Trophoblast cell (in vitro differentiated cells and primary cell): ENCODE results near the gene NCLN.

ENCODE experiments used
- DNase-seq, 2 donors: peaks; one replicate each; pipeline ENCODE4 v3.0.0-alpha.2; 2016
- H2AFZ ChIP-seq: 2 replicates; pipeline ENCODE4 v1.6.1; 2013; ENCODE audit warnings: low read length, moderate library complexity, mild to moderate bottlenecking; ENCODE audit not compliant: insufficient read depth, poor library complexity
- H2AK5ac ChIP-seq: 2 replicates; pipeline ENCODE4 v1.6.1; 2013; ENCODE audit warnings: mild to moderate bottlenecking, low read length
- H2BK120ac ChIP-seq: 2 replicates; pipeline ENCODE4 v1.6.1; 2013; ENCODE audit warnings: low read length, mild to moderate bottlenecking, moderate library complexity; ENCODE audit not compliant: insufficient read depth, poor library complexity
- H2BK12ac ChIP-seq: 2 replicates; pipeline ENCODE4 v1.6.1; 2013; ENCODE audit warnings: mild to moderate bottlenecking, low read length, moderate library complexity
- H2BK5ac ChIP-seq: 2 replicates; pipeline ENCODE4 v1.6.1; 2013; ENCODE audit warnings: low read length, low read depth, moderate library complexity, mild to moderate bottlenecking; ENCODE audit not compliant: poor library complexity
- H3K14ac ChIP-seq: 2 replicates; pipeline ENCODE4 v1.6.1; 2013; ENCODE audit warnings: mild to moderate bottlenecking, low read length
- H3K18ac ChIP-seq: 2 replicates; pipeline ENCODE4 v1.6.1; 2013; ENCODE audit warnings: mild to moderate bottlenecking, low read length
- H3K23ac ChIP-seq: 2 replicates; pipeline ENCODE4 v1.6.1; 2013; ENCODE audit warnings: low read length
- H3K27ac ChIP-seq: 2 replicates; pipeline ENCODE4 v1.5.1; 2013; ENCODE audit warnings: low read depth, mild to moderate bottlenecking, inconsistent platforms, low read length, moderate library complexity
- H3K27me3 ChIP-seq: 2 replicates; pipeline ENCODE4 v1.6.1; 2013; ENCODE audit warnings: inconsistent platforms, mild to moderate bottlenecking, low read length, moderate library complexity; ENCODE audit not compliant: insufficient read depth
- H3K36me3 ChIP-seq, 2 experiments: 1 replicate in 1 of 2; 2 replicates in 1 of 2; pipeline ENCODE4 v1.6.1; 2013; ENCODE audit warnings: low read length in 2 of 2, mild to moderate bottlenecking in 2 of 2, moderate library complexity in 1 of 2; ENCODE audit not compliant: insufficient read depth in 2 of 2, control insufficient read depth in 1 of 2
- H3K4ac ChIP-seq: 2 replicates; pipeline ENCODE4 v1.6.1; 2013; ENCODE audit warnings: low read depth, mild to moderate bottlenecking, low read length, moderate library complexity
- H3K4me1 ChIP-seq, 2 experiments: 1 replicate in 1 of 2; 2 replicates in 1 of 2; pipeline ENCODE4 v1.6.1; 2013; ENCODE audit warnings: low read length in 2 of 2, mild to moderate bottlenecking in 2 of 2, moderate library complexity in 1 of 2; ENCODE audit not compliant: insufficient read depth in 2 of 2, control insufficient read depth in 1 of 2
- H3K4me2 ChIP-seq: 2 replicates; pipeline ENCODE4 v1.6.1; 2013; ENCODE audit warnings: inconsistent platforms, mild to moderate bottlenecking, low read length, moderate library complexity
- H3K4me3 ChIP-seq: 2 replicates; pipeline ENCODE4 v1.5.1; 2013; ENCODE audit warnings: mild to moderate bottlenecking, low read depth, low read length, inconsistent platforms
- H3K79me1 ChIP-seq: one replicate; pipeline ENCODE4 v1.6.1; 2013; ENCODE audit warnings: low read length
- H3K79me2 ChIP-seq: 2 replicates; pipeline ENCODE4 v1.6.1; 2013; ENCODE audit warnings: low read length, mild to moderate bottlenecking; ENCODE audit not compliant: control insufficient read depth, insufficient read depth, poor library complexity
- H3K9ac ChIP-seq: 2 replicates; pipeline ENCODE4 v1.6.1; 2013; ENCODE audit warnings: mild to moderate bottlenecking, low read length
- H3K9me3 ChIP-seq: 2 replicates; pipeline ENCODE4 v1.6.1; 2013; ENCODE audit warnings: low read depth, mild to moderate bottlenecking, control low read depth, inconsistent platforms, low read length; ENCODE audit not compliant: insufficient read depth
- H4K12ac ChIP-seq: 2 replicates; pipeline ENCODE4 v1.6.1; 2013; ENCODE audit warnings: low read depth, mild to moderate bottlenecking, low read length, moderate library complexity
- H4K8ac ChIP-seq: 2 replicates; pipeline ENCODE4 v1.6.1; 2013; ENCODE audit warnings: low read depth, mild to moderate bottlenecking, low read length, moderate library complexity
- H4K91ac ChIP-seq: one replicate; pipeline ENCODE4 v1.6.1; 2013; ENCODE audit warnings: low read depth, mild to moderate bottlenecking, low read length, moderate library complexity
- WGBS: extraction: QIAGEN DNeasy Blood & Tissue Kit; methylation state at CpG from one replicate; pipeline ENCODE4 v1.1.7; 2013; ENCODE audit warnings: missing lambda C conversion rate; ENCODE audit not compliant: insufficient read length, insufficient coverage; ENCODE audit errors: extremely low coverage; 5-methylcytosine and 5-hydroxymethylcytosine counted together

NCLN gene

DNA sequence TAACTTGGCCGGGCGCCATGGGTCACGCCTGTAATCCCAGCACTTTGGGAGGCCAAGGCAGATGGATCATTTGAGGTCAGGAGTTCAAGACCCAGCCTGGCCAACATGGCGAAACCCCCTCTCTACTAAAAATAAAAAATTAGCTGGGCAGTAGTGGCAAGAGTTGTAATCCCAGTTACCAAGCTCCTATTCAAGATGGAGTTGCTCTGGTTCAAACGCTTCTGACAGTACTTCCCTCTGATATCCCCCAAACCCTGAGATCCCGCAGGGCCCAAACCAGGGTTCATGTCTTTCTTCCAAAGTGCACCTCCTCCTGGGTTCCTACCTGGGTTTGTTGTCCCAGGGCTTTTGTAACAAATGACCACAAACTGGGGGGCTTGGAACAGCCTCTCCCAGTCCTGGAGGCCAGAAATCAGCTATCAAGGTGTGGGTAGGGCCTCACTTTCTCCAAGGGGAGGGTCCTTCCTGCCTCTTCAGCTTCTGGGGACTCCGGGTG is 52.4 kb downstream of the NCLN start:
- Histone ChIP-seq H3K79me2 (no peaks in the 10 kb centered on the region), H3K4ac (no peak overlapping the region), H2AFZ (no peak overlapping the region), H3K27me3 (no peaks in the 10 kb centered on the region), H3K14ac (no peak overlapping the region), H3K9me3 (peaks cover 3% of the 10 kb centered on the region), H2BK12ac (no peak overlapping the region), H4K8ac (no peak overlapping the region), H3K4me2 (no peak overlapping the region), H2BK120ac (no peak overlapping the region), H3K79me1 (no peaks in the 10 kb centered on the region), H3K9ac (no peak overlapping the region), H4K91ac (no peak overlapping the region), H4K12ac (no peak overlapping the region), H3K4me3 (no peak overlapping the region), H3K36me3 (no peaks in the 10 kb centered on the region), H2BK5ac (no peak overlapping the region), H2AK5ac (no peak overlapping the region), H3K4me1 (no peaks in the 10 kb centered on the region), H3K18ac (no peak overlapping the region), H3K27ac (no peak overlapping the region), H3K23ac (no peak overlapping the region)
- DNase-seq: no peak
- WGBS: no CpG with 5 or more reads among the region's 7 CpGs

DNA sequence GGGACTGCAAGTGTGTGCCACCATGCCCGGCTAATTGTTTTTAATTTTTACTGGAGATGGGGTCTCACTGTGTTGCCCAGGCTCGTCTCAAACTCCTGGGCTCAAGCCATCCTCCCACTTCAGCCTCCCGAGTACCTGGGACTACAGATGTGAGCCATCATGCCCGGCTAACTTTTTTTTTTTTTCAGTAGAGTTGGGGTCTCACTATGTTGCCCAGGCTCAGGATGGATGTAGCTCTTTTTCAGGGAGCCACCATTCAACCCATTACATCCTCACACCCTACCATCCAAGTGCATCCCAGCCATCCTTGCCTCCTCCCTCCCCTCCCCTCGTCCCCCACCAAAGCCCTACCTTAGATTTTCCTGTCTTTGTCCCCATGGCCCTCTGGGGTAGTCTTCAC is 53.6 kb downstream of the NCLN start:
- WGBS: no CpG with 5 or more reads among the region's 5 CpGs

DNA sequence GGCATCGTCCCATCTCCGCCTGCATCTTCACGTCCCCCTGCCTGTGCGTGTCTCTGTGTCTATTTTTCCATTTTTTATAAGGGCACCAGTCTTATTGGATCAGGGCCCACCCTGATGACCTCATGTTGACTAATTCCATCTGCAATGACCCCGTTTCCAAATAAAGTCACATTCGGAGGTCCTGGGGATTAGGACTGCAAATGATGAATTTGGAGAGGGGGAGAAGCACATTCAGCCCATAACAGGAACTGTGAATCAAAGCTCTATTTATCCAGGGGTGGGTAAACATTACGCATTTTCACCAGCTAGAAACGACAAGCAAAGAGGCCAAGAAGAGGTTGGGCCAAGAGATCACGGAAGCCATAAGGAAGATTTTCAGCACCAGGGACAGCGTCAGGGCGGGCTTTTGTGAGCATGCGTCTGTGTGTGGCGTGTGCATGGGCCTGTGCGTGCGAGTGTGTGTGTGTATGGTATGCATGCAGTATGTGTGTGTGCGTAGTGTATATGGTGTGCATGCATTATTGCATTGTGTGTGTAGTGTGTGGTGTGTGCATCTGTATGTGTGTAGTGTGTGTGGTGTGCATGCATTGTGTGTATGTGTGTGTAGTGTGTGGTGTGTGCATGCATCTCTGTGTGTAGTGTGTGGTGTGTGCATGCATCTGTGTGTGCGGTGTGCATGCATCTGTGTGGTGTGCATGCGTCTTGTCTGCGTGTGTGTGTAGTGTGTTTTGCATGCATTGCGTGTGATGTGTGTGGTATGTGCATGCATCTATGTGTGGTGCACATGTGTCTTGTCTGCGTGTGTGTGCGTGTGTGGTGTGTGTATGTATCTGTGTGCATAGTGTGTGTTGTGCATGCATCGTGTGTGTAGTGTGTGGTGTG is 58.3 kb downstream of the NCLN start:
- WGBS: no CpG with 5 or more reads among the region's 23 CpGs
- H3K23ac ChIP-seq: peak overlapping the region; percentile 1
- no peak overlapping the region for H3K4ac ChIP-seq
- H2BK120ac ChIP-seq: no peak overlapping the region
- H3K9ac ChIP-seq: no peak overlapping the region
- H4K12ac ChIP-seq: no peak overlapping the region
- H4K8ac ChIP-seq: no peak overlapping the region
- peak; percentile 30 to 77 for DNase-seq
- H3K79me2 ChIP-seq: no peaks in the 10 kb centered on the region
- H3K9me3 ChIP-seq: peaks cover 17% of the 10 kb centered on the region
- no peak overlapping the region for H3K18ac ChIP-seq
- H2AFZ ChIP-seq: no peak overlapping the region
- H2BK12ac ChIP-seq: no peak overlapping the region
- peak overlapping the region; percentile 38 for H3K4me3 ChIP-seq
- H3K27ac ChIP-seq: no peak overlapping the region
- no peak overlapping the region for H3K4me2 ChIP-seq
- no peak overlapping the region for H3K14ac ChIP-seq
- no peaks in the 10 kb centered on the region for H3K79me1 ChIP-seq
- H2BK5ac ChIP-seq: no peak overlapping the region
- no peaks in the 10 kb centered on the region for H3K36me3 ChIP-seq
- no peaks in the 10 kb centered on the region for H3K27me3 ChIP-seq
- H2AK5ac ChIP-seq: no peak overlapping the region
- H4K91ac ChIP-seq: no peak overlapping the region
- no peaks in the 10 kb centered on the region for H3K4me1 ChIP-seq

More for the DNA sequence above, 53.6 kb downstream of the NCLN start:
- Histone ChIP-seq H3K36me3 (no peaks in the 10 kb centered on the region), H4K91ac (no peak overlapping the region), H3K27me3 (no peaks in the 10 kb centered on the region), H2BK12ac (no peak overlapping the region), H2AK5ac (no peak overlapping the region), H3K4me2 (no peak overlapping the region), H3K79me2 (no peaks in the 10 kb centered on the region), H2AFZ (no peak overlapping the region), H4K8ac (no peak overlapping the region), H3K4ac (no peak overlapping the region), H3K27ac (no peak overlapping the region), H3K23ac (no peak overlapping the region), H3K9me3 (peaks cover 9% of the 10 kb centered on the region), H2BK5ac (no peak overlapping the region), H3K9ac (peak overlapping the region; percentile 60), H3K18ac (no peak overlapping the region), H2BK120ac (no peak overlapping the region), H3K4me3 (no peak overlapping the region), H3K4me1 (no peaks in the 10 kb centered on the region), H3K14ac (no peak overlapping the region), H4K12ac (no peak overlapping the region), H3K79me1 (no peaks in the 10 kb centered on the region)
- DNase-seq: no peak

DNA sequence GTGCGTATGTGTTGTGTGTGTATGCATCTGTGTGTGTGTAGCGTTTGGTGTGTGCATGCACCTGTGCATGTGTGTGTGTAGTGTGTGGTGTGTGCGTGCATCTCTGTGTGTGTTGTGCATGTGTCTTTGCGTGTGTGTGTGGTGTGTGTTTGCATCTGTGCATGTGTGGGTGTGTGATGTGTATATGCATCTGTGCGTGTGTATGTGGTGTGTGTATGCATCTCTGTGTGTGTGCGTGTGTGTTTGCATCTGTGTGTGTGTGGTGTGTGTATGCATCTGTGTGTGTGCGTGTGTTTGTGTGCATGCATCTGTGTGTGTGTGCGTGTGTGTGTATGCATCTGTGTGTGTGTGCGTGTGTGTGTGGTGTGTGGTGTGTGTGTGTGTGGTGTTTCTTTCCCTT is 59.3 kb downstream of the NCLN start:
- Histone ChIP-seq H3K4me1 (no peaks in the 10 kb centered on the region), H4K91ac (no peak overlapping the region), H3K9ac (no peak overlapping the region), H3K18ac (no peak overlapping the region), H3K36me3 (no peaks in the 10 kb centered on the region), H4K12ac (no peak overlapping the region), H3K23ac (peak overlapping the region; percentile 87), H2AFZ (no peak overlapping the region), H3K14ac (no peak overlapping the region), H4K8ac (no peak overlapping the region), H3K27ac (no peak overlapping the region), H3K79me1 (no peaks in the 10 kb centered on the region), H2AK5ac (no peak overlapping the region), H2BK5ac (no peak overlapping the region), H3K79me2 (no peaks in the 10 kb centered on the region), H3K9me3 (peaks cover 17% of the 10 kb centered on the region), H2BK120ac (no peak overlapping the region), H3K4me3 (peak overlapping the region; percentile 38), H3K27me3 (no peaks in the 10 kb centered on the region), H2BK12ac (no peak overlapping the region), H3K4me2 (no peak overlapping the region), H3K4ac (no peak overlapping the region)
- WGBS: no CpG with 5 or more reads among the region's 9 CpGs
- no peak for DNase-seq
